GM18868 (cell line): ENCODE results near the gene IFNA21.
"Not testable (repeated sequence)": the region's sequence is repeated elsewhere in the genome, so short reads cannot be mapped to it uniquely, and the experiment has no call there.

Experiments
- ATAC-seq: cut with Tn5 transposase; IDR thresholded peaks from one replicate; pipeline ENCODE4 v1.9.1; 2021; ENCODE audit warnings: mild to moderate bottlenecking, moderate library complexity; ENCODE audit not compliant: unreplicated experiment

The IFNA21 gene

DNA sequence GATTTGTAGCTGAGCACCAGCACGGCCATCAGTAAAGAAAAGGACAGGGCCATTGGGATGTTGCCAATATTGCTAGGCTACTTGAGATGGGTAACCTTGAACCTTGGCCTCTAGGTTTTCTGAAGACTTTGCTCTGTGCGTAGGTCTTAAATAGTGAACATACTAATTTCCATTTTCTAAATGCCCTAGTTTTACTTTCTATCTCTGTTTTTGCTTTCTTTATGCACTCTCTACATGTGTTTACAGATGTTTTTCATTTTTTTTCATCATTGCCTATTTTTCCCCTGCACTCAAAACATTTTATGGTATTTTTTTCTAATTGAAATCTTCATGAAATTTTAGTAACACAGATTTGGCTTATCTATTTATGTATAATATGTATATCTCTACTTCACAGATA lies at the start of gene IFNA21:
Gene IFNA21 (minus strand): TSS at position 101 of the 400 bp plus-strand sequence. CDS start 48 bp downstream, at position 53.
- ATAC-seq = not testable (repeated sequence)

DNA sequence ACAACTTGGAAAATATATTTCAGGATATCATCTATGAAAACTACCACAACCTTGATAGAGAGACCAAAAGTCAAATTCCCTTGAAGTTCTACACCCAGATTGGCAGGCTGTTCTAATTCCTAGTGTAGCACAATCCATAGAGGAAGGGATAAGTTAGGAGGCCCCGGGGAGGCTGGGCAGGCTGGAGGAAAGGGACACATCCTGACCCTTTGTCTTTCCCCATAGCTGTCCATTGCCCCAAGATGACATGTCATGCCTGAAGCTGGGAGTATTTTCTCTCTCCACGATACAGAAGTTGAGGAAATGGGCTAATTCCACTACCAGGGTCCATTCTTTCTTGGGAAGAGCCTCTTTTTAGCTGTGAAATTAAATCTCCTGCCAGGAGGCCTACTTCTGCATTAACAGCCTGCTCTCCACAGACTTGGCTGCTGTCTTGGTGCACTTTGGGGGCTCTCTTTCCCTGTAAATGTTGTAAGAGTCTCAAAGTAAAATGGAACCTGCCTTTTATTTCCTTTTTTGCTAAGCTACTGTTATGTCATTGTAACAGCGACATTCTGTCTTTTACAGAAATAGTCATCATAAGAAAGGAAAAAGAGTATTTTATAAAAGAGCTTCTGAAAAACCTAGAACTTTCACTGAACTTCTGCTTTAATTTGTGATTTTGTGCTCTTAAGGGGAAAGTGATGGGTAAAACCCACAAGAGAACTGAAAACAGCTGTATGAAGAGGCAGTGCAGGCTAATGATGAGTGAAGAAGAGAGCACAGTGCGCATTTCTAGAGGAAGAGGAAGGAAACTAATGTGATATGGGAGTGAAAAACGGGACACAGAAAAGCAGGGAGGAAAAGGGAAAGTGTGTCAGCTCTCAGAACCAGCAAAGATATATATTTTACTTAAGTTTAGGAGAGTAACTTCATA lies 47.2 kb upstream of the IFNA21 start:
- peak; percentile 85 for ATAC-seq

DNA sequence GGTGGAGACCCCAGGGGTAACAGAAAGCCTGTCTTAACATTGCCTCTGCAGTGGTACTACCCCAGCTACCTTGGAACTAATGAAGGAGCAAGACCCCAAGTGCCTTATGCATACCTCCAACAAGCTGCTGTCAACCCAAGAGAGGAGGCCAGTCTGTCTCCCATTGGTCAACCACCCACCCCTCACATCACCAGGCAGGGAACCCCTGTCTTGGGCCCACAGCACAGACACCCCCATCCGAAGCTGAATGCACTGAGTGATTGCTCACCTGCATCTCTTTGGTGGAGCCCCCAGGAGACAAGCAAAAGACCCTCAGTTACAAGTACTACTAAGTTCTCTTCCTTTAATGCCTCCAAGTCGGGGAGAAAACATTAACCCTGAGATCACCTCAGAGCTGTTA lies 45.7 kb upstream of the IFNA21 start:
- not testable (repeated sequence) for ATAC-seq

DNA sequence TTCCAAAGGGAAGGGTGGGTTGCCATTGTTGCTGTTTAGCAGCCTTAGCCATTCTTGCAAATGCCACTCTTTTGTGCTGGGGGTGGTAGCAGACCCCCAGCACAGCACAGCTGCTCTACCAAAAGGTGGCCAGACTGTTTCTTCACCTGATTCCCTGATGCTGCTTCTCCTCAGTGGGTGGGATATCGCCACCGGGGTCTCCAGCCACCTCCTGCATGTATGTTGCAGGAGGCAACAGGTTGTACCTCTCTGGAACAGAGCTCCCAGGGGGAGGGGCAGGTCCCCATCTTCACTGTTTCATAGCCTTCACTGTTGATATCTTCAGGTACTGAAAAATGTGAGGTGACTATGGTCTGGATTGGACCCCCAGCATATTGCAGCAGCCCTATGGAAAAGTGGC lies 44.3 kb upstream of the IFNA21 start:
- not testable (repeated sequence) for ATAC-seq

DNA sequence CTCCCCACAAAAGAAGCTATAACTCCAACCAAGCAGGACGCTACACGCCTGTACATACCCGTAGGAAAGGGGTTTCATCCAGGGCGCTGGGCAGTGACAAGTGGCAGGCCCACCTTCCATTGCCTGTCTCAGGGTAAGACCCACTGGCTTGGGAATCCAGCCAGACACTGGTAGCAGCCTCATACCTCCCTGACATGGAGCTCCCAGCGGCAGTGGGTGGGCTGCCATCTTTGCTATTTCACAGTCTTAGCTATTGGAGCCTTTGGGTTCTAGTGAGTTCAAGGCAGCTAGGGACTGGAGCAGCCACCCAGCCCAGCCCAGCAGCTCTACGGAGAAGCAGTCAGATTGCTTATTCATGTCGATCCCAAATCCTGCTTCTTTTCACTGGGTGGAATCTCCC lies 43.9 kb upstream of the IFNA21 start:
- ATAC-seq = no peak

DNA sequence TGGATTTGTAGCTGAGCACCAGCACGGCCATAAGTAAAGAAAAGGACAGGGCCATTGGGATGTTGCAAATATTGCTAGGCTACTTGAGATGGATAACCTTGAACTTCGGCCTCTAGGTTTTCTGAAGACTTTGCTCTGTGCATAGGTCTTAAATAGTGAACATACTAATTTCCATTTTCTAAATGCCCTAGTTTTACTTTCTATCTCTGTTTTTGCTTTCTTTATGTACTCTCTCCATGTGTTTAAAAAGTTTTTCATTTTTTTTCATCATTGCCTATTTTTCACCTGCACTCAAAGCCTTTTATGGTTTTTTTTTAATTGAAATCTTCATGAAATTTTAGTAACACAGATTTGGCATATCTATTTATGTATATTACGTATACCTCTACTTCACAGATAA lies 40.6 kb upstream of the IFNA21 start, which contains the start of gene IFNA10:
Gene IFNA10 (minus strand): TSS at position 101 of the 400 bp plus-strand sequence. CDS start 46 bp downstream, at position 55.
- not testable (repeated sequence) for ATAC-seq

DNA sequence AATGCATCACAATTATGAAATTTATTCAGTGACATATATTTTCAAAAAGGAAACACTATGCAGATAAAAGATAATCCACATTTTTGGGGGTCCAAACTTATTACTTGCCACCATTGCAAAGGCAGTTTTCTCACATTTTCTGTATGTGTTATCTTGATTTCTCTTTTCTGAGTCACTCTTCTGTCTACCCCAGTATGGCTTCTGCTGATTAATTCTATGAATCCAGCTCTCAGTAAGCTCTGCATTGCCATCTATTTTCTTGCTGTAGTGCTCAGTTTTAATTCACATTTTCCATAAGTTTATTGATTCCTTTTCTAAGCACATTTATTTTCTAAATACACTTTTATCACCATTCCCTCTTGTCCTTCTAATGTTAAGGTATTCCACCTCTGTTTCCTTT lies 38.7 kb upstream of the IFNA21 start:
- ATAC-seq = no peak

DNA sequence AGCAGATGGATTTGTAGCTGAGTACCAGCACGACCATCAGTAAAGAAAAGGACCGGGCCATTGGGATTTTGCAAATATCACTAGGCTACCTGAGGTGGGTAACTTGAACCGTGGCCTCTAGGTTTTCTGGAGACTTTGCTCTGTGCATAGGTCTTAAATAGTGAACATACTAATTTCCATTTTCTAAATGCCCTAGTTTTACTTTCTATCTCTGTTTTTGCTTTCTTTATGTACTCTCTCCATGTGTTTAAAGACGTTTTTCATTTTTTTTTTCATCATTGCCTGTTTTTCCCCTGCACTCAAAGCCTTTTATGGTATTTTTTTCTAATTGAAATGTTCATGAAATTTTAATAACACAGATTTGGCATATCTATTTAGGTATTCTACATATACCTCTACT lies 35.6 kb upstream of the IFNA21 start, which contains the start of gene IFNA7:
Gene IFNA7 (minus strand): TSS at position 101 of the 400 bp plus-strand sequence. CDS start 40 bp downstream, at position 61.
- not testable (repeated sequence) for ATAC-seq

DNA sequence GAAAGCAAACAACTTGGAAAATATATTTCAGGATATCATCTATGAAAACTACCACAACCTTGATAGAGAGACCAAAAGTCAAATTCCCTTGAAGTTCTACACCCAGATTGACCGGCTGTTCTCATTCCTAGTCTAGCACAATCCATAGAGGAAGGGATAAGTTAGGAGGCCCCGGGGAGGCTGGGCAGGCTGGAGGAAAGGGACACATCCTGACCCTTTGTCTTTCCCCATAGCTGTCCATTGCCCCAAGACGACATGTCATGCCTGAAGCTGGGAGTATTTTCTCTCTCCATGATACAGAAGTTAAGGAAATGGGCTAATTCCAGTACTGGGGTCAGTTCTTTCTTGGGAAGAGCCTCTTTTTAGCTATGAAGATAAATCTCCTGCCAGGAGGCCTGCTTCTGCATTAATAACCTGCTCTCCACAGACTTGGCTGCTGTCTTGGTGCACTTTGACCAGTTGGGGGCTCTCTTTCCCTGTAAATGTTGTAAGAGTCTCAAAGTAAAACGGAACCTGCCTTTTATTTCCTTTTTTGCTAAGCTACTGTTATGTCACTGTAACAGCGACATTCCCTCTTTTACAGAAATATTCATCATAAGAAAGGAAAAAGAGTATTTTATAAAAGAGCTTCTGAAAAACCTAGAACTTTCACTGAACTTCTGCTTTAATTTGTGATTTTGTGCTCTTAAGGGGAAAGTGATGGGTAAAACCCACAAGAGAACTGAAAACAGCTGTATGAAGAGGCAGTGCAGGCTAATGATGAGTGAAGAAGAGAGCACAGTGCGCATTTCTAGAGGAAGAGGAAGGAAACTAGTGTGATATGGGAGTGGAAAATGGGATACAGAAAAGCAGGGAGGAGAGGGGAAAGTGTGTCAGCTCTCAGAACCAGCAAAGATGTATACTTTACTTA lies 28.7 kb upstream of the IFNA21 start:
- peak; percentile 97 for ATAC-seq

DNA sequence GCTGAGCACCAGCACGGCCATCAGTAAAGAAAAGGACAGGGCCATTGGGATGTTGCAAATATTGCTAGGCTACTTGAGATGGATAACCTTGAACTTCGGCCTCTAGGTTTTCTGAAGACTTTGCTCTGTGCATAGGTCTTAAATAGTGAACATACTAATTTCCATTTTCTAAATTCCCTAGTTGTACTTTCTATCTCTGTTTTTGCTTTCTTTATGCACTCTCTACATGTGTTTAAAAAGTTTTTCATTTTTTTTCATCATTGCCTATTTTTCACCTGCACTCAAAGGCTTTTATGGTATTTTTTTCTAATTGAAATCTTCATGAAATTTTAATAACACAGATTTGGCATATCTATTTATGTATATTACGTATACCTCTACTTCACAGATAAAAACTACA lies 21.0 kb upstream of the IFNA21 start, which contains the start of gene IFNA4:
Gene IFNA4 (minus strand): TSS at position 101 of the 400 bp plus-strand sequence. CDS start 56 bp downstream, at position 45.
- not testable (repeated sequence) for ATAC-seq

DNA sequence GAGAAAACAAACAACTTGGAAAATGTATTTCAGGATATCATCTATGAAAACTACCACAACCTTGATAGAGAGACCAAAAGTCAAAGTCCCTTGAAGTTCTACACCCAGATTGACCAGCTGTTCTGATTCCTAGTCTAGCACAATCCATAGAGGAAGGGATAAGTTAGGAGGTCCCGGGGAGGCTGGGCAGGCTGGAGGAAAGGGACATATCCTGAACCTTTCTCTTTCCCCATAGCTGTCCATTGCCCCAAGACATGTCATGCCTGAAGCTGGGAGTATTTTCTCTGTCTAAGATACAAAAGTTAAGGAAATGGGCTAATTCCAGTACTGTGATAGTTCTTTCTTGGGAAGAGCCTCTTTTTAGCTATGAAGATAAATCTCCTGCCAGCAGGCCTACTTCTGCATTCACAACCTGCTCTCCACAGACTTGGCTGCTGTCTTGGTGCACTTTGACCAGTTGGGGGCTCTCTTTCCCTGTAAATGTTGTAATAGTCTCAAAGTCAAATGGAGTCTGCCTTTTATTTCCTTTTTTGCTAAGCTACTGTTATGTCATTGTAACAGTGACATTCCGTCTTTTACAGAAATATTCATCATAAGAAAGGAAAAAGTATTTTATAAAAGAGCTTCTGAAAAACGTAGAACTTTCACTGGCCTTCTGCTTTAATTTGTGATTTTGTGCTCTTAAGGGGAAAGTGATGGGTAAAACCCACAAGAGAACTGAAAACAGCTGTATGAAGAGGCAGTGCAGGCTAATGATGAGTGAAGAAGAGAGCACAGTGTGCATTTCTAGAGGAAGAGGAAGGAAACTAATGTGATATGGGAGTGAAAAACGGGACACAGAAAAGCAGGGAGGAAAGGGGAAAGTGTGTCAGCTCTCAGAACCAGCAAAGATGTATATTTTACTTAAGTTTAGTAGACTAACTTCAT lies 16.6 kb upstream of the IFNA21 start:
- ATAC-seq = peak; percentile 97

DNA sequence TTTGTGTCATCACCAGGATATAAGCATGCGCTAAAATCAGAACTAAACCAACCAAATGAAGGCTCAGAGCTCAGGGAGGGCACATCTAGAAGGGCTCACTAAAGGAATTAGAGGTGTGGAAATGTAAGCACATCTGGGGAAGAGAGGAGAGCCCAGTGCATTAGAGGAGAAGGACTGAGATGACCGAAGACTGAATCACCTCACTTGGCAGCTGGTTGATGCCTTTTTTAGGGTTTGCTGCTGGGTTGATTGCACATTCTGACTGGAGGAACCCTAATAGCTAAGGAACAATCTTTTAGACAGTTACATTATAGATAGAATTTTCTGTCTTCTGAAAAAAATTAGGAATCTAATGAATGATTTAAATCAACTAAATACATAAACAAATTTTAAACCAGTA lies 8.2 kb upstream of the IFNA21 start:
- ATAC-seq = no peak

DNA sequence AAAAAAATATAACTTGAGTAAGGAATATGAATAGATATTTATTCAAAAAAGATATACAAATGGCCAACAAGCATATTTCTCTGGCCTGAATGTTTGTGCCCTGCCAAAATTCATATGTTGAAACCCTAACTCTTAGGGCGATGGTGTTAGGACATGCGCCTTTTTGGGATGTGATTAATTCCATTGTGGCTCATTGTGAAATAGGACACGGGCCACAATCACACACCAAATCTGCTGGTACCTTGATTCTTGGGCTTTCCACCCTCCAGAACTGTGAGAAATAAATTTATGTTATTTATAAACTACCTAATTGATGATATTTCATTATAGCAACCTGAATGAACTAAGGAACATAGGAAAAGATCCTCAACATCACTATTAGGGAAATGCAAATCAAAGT lies 5.7 kb upstream of the IFNA21 start:
- ATAC-seq = no peak

DNA sequence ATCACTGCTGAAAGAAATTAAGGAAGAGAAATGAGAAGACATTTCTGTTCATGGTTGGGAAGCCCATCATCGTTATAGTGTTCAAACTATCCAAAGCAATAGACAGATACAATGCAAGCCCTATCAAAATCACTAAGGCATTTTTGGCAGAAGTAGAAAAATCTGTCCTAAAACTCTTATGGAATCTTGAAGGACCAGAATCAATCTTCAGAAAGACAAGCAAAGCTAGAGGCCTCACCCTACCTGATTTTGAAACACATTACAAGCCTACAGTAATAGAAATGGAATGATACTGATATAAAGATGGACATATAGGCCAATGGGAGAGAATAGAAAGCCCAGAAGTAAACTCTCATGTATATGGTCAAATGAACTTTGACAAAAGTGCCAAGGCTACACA lies 4.9 kb upstream of the IFNA21 start:
- no peak for ATAC-seq

DNA sequence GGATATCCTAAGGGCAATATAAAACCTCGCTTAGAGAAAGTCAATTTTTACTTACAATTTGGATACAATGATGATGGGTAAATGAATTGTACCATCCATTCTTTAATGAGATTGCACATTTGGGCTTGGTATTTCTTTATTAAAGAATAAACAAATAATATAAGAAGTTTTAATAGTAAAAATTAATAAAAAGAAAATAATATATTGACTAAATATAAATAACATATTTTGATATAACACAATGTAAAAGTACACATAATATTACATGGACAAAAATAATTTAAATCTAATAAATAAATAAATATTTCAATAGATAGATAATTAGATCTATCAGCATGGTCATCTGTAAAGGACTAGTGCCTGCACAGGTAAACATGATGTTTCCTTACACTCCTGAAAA lies 944 bp downstream of the IFNA21 start:
- ATAC-seq = no peak

DNA sequence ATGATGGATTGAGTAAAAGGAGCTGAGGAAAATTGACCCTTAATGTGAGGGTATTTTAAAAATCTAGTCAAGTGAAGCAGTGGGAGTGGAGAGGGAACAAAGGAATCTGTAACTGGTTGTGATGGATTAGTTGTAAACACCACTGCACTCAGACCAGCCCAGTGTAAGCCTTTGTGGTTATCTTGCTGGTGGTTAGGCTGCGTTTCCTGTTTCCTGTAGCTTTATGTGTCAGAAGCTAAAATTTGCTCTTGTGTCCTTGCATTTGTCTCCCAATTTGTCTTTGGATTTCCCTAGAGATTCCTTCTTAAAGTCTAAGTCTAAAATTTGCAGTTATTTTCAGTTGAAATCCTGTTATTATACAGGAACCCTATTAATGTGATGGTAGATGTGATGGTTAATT lies 6.3 kb downstream of the IFNA21 start:
- ATAC-seq = peak; percentile 96

DNA sequence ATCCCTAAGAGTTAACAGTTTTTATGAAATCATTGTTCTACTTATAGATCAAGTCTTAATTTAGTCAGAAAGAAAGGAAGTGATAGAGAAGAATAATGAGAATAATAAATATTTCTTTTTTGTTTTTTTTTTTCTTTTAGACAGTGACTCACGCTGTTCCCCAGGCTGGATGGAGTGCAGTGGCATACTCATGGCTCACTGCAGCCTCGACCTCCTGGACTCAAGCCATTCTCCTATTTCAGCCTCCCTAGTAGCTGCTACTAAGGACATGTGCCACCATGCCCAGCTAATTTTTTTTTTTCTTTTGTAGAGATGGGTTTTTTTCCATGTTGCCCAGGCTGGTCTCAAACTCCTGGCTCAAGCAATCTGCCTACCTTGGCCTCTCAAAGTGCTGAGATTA lies 11.0 kb downstream of the IFNA21 start:
- no peak for ATAC-seq

DNA sequence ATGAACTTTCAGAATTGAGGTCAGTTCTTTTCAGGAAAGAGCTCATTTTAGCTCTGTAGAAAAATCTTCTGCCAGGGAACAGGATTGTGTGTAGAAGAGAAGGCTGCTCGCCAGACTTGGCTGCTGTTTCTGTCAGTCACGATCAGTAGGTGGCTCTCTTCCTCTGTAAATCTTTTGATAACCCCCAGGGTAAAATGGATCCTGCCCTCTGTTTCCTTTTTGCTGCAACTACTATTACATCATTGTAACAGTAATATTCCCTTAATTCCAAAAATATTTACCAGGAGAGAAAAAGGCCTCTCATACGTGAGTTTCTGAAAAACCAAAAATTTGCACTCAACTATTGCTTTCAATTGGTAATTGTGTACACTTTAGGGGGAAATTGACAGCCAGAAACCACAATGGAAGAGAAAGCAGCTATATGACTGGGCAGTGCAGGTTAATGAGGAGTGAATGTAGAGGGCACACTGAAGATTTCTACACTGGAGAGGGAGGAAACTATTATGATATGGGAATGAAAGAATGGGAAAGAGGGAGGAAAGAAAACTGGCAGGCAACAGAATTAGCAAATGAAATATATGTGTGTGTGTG lies 12.3 kb downstream of the IFNA21 start:
- peak; percentile 88 for ATAC-seq

DNA sequence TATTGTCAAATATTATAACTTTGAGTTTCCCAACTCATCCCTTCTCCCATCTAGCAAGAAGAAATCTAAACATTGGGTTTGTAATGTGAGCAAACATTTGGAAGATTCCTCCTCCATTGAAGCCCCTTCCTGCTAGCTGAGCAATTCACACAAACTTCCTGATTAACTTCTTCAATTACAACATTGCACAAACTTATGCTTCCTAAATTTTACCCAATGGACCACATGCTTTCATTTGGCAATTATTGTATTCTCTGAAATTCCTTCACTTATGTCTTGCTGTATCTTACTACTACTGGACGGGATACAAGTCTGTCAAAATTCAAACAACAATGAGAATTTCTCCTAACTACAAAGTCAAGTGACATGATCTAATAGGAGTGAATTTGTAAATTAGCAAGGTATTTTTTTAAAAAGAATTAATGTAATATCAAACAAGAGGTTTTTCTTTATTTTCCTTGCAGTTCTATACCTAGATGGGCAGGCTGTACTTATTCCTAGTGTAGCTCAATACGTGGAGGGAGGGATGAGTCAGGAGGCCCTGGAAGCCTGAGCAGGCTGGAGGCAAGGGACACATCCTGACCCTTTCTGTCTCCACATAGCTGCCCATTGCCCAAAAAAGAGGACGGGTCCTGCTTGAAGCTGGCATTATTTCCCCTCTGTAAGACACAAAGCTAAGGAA lies 13.0 kb downstream of the IFNA21 start:
- peak; percentile 34 for ATAC-seq
